Stomach smooth muscle (tissue), 2 donors: ENCODE results near the gene KRTAP4-16.
"Not testable (repeated sequence)": the region's sequence is repeated elsewhere in the genome, so short reads cannot be mapped to it uniquely, and the experiment has no call there.

Source experiments
- H3K27ac ChIP-seq: one replicate; pipeline ENCODE4 v1.7.0; 2013; ENCODE audit warnings: mild to moderate bottlenecking, low read length, inconsistent platforms
- H3K27me3 ChIP-seq, 2 donors: one replicate each; pipeline ENCODE4 v1.7.0; 2013; ENCODE audit warnings: low read length in 2 of 2; ENCODE audit not compliant: insufficient read depth in 2 of 2, control insufficient read depth in 1 of 2
- H3K36me3 ChIP-seq, 2 donors: one replicate each; pipeline ENCODE4 v1.7.0; 2013; ENCODE audit warnings: low read length in 2 of 2; ENCODE audit not compliant: control insufficient read depth in 2 of 2, insufficient read depth in 2 of 2
- H3K4me1 ChIP-seq: one replicate; pipeline ENCODE4 v1.7.0; 2013; ENCODE audit warnings: low read length; ENCODE audit not compliant: control insufficient read depth, insufficient read depth
- H3K4me3 ChIP-seq, 2 donors: one replicate each; pipeline ENCODE4 v1.7.0; 2013; ENCODE audit warnings: low read length in 2 of 2
- H3K9ac ChIP-seq, 2 donors: one replicate each; pipeline ENCODE4 v1.7.0; 2013; ENCODE audit warnings: low read length in 2 of 2, mild to moderate bottlenecking in 1 of 2
- H3K9me3 ChIP-seq, 2 donors: one replicate each; pipeline ENCODE4 v1.7.0; 2013; ENCODE audit warnings: low read length in 2 of 2; ENCODE audit not compliant: control insufficient read depth in 2 of 2
- donor health status: healthy.
- donor health status: Pancreatic carcinoma.

Gene KRTAP4-16

DNA sequence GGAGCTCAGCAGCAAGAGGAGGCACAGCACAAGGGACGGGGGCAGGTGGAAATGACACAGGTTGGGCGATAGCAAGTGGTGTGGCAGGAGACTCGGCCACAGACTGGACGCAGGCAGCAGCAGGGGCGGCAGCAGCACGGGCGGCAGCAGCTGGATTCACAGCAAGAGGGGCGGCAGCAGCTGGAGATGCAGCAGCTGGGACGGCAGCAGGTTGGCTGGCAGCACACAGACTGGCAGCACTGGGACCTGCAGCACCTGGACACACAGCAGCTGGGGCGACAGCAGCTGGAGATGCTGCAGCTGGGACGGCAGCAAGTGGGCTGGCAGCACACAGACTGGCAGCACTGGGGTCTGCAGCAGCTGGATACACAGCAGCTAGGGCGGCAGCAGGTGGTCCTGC is 37.9 kb upstream of the KRTAP4-16 start:
- not testable (repeated sequence) for H3K36me3 ChIP-seq, H3K27ac ChIP-seq, H3K4me3 ChIP-seq, H3K27me3 ChIP-seq, H3K4me1 ChIP-seq, H3K9ac ChIP-seq
- peaks cover 4 to 13% of the 10 kb centered on the region in 2 donors for H3K9me3 ChIP-seq

DNA sequence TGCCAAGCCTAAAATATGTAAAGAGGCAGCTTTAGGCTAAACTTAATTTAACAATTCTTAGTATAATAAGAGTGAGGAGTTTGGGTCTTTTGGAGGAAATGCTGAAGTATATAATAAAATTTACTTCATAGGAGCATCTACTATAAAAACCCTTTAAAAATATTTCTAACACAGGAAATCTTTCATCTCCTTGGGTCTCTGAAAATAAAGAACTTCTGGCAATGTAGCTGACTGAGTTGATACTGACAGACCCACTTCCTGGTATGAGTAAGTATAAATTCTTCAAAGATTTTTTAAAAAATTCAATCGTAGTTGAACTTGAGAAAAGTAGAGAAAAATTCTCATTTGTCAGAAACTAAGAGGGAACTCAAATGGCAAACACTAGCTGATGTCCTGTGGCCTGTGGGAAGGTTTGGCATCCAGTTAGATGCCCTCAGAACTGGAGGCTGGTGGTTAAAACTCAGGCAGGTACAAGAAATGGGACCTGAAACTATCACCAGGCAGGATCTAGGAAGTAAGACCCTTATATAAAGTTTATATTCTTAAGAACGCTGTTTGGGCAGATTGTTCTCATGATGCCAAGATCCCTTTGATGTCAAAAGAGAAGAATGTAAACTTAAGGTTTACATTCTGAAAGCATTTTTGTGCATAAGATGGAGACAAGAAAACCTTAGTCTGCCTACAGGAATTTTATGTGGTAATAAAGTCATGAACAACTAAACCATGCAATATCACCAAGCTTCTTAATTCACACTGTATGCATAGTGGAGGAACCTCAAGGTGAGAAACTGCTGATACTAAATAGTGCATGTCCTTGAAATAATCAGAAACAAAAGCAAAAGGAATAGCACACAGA is 32.1 kb upstream of the KRTAP4-16 start:
- Histone ChIP-seq H3K4me1 (no peaks in the 10 kb centered on the region), H3K9ac (no peak overlapping the region), H3K36me3 (no peaks in the 10 kb centered on the region), H3K4me3 (no peak overlapping the region), H3K9me3 (no peaks in the 10 kb centered on the region), H3K27ac (no peak overlapping the region), H3K27me3 (no peaks in the 10 kb centered on the region)

DNA sequence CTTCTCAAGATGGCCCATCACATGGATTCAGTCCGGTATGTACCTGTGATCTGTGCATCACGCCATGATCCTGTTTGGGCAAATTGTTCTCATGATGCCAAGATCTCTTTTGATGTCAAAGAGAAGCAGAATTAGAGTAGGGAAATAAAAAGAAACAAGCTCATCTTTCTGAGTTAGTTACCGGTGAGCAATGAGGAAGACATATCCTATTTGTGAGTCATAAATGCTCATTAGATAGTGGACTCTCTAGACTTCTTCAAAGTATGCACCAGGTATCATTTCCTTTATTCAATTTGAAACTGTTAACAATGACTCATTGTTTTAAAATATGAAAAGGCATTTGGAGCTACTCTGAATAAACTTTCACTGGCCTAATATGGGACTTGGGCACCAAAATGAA is 30.0 kb upstream of the KRTAP4-16 start:
- no peaks in the 10 kb centered on the region for H3K9me3 ChIP-seq
- H3K4me3 ChIP-seq, result no peak overlapping the region
- no peak overlapping the region for H3K27ac ChIP-seq
- H3K36me3 ChIP-seq, result no peaks in the 10 kb centered on the region
- H3K9ac ChIP-seq, result no peak overlapping the region
- H3K27me3 ChIP-seq, result no peaks in the 10 kb centered on the region
- no peaks in the 10 kb centered on the region for H3K4me1 ChIP-seq

DNA sequence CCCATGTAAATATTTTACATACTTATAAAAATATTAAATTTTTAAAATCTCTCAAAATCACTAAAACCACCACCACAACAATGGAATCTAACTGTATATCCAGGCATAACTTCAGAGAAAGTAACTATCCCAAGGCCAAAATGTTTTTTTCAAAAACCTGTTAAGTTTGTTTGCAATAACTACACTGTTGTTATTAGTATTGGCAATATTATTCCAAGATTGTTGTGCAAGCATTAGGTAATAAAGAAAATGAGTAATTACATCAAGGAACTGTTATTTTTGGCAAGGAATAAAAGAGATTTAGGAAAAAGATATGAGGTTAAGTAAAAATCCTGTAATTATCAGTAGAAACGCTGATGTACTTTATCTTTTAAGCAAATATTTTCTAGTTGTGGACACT is 25.4 kb upstream of the KRTAP4-16 start:
- Histone ChIP-seq H3K9me3 (no peaks in the 10 kb centered on the region), H3K27ac (no peak overlapping the region), H3K9ac (no peak overlapping the region), H3K36me3 (no peaks in the 10 kb centered on the region), H3K4me1 (no peaks in the 10 kb centered on the region), H3K4me3 (no peak overlapping the region), H3K27me3 (no peaks in the 10 kb centered on the region)

DNA sequence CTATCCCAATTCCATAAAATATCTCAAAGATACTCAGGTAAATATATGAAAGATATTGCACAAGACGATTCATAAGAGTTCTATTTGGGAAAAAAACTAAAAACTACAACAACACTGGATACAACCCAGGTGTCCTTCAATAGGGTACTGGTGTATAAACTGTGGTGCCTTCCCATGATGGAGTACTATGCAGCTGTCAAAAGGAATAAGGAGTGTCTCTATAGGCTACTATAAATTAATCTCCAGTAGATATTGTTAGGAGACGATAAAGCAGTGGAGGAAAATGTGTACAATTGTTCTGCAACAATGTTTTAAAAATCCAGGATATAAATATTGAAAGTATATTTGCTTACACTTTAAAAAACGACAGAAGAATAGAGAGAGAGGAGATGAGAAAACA is 24.4 kb upstream of the KRTAP4-16 start:
- Histone ChIP-seq H3K9me3 (no peaks in the 10 kb centered on the region), H3K9ac (no peak overlapping the region), H3K27me3 (no peaks in the 10 kb centered on the region), H3K27ac (no peak overlapping the region), H3K36me3 (no peaks in the 10 kb centered on the region), H3K4me1 (no peaks in the 10 kb centered on the region), H3K4me3 (no peak overlapping the region)

DNA sequence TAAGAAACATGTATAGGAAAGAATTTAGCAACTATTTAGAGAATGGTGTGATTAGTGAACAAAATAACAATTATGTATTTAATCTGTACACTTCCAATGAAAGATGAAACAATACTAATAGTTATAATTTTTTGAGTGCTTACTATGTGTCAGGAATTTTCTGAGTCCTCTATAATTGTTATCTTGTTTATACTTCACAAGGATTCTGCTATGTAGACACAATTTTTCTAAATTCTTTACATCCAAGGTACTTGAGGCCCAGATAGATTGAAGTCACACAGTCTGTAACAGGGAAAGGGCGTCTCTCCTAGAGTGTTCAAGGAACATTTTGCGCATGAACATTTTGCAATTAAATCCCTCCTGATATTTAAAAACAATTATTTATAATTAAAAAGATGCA is 23.1 kb upstream of the KRTAP4-16 start:
- Histone ChIP-seq H3K9me3 (no peaks in the 10 kb centered on the region), H3K4me1 (no peaks in the 10 kb centered on the region), H3K27ac (no peak overlapping the region), H3K27me3 (no peaks in the 10 kb centered on the region), H3K36me3 (no peaks in the 10 kb centered on the region), H3K9ac (no peak overlapping the region), H3K4me3 (no peak overlapping the region)

DNA sequence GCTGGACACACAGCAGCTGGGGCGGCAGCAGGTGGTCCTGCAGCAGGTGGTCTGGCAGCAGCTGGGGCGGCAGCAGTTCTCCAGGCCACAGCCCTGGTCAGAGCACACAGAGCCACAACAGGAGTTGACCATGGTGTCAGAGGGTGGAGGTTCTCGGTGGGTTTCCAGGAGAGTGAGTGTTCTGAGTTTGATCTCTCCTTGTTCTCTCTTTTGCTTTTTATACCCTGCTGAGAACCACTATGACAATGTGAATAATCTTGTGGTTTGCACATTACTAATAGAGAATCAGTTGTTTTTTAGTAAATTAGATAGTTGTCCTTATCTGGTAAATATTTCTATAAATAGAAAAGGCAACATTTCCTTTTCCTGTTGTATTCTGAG is 22.0 kb upstream of the KRTAP4-16 start, which contains the start of gene KRTAP4-12:
Gene KRTAP4-12, minus strand, starts transcription at position 192 of the 381 bp plus-strand sequence. Its CDS starts 60 bp downstream, at position 132.
- not testable (repeated sequence) for H3K4me3 ChIP-seq, H3K9me3 ChIP-seq, H3K9ac ChIP-seq, H3K27me3 ChIP-seq, H3K4me1 ChIP-seq, H3K27ac ChIP-seq, H3K36me3 ChIP-seq

DNA sequence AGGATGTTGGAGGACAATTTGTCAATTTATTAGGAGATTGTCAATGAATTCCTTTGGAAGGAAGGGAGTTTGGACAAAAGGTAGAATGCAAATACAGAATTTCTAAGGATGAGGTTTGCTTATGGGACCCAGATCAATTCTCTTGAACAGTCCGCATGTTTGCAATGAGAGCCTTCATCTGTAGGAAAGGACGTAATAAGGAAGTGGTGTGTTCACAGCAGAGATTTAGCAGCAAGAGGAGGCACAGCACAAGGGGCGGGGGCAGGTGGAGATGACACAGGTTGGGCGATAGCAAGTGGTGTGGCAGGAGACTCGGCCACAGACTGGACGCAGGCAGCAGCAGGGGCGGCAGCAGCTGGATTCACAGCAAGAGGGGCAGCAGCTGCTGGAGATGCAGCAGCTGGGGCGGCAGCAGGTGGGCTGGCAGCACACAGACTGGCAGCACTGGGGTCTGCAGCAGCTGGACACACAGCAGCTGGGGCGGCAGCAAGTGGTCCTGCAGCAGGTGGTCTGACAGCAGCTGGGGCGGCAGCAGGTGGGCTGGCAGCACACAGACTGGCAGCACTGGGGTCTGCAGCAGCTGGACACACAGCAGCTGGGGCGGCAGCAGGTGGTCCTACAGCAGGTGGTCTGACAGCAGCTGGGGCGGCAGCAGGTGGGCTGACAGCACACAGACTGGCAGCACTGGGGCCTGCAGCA is 21.4 kb upstream of the KRTAP4-16 start:
- not testable (repeated sequence) for H3K9ac ChIP-seq, H3K27ac ChIP-seq, H3K9me3 ChIP-seq, H3K36me3 ChIP-seq, H3K27me3 ChIP-seq, H3K4me3 ChIP-seq, H3K4me1 ChIP-seq

DNA sequence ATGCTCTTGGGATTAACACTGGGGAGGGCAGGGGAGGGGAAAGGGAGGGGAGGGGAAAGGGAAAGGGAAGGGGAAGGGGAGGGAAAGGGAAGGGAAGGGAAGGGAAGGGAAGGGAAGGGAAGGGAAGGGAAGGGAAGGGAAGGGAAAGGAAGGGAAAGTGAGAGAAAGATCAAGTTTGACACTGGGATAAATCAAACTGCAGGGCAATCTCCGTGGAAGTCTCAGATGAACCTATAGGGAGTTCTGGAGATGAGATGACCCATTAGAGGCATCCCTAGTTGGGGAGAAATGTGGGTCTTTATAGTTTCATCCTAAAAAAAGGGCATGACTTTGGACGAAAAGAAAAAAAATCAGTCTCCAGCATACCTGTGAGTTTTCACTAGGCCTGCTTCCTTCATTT is 19.7 kb upstream of the KRTAP4-16 start:
- no peaks in the 10 kb centered on the region for H3K4me1 ChIP-seq
- no peaks in the 10 kb centered on the region for H3K27me3 ChIP-seq
- H3K9me3 ChIP-seq, result no peaks in the 10 kb centered on the region
- H3K27ac ChIP-seq, result no peak overlapping the region
- H3K36me3 ChIP-seq, result no peaks in the 10 kb centered on the region
- no peak overlapping the region for H3K9ac ChIP-seq
- no peak overlapping the region for H3K4me3 ChIP-seq

DNA sequence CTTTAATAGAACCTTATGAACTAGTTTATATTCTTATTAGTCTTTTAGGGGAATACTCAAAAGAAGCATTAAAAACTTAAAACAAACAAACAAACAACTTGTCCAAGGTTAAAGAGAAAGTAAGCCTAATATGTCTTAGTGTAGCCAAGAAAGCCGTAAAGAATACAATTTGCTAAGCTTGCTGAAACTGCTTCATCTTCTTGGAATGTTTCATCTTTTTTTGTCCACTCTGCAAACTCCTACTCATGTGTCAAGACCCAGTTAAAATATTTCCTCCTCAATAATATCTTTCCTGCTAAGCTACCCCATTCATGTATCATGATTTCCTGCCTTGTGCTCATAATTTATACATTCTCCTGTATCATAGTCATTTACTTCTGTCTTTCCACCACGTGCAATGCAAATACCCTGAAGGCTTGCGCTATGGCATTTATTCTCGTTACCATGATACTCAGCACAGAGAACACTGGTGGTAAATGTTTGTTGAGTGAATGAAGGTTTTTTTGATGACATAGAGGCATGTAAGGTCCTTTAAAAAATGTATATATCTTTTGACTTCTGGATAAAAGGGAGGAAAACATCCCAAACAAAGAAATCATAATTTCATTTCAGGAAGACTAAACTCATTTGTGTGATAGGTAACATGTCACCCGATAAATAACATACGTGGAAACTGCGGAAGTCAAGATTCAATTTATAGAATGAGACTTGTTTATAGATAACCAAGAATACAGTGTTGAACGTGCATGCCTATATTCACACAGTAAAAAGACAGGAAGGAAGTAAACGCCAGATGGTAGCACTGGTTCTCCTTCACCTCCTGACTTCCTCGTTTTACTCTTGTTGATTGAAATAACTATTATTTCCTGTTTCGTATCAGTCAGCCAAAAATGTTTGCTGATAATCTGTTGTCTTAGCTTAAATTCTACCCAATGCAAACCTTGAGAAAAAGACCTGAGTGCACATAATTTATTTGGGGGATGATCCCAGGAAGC is 18.0 kb upstream of the KRTAP4-16 start:
- not testable (repeated sequence) for H3K4me3 ChIP-seq, H3K4me1 ChIP-seq, H3K27ac ChIP-seq, H3K36me3 ChIP-seq, H3K9ac ChIP-seq, H3K27me3 ChIP-seq, H3K9me3 ChIP-seq
